DMS79 (cell line): Measurements from ENCODE around the gene SLC1A7.
"Not testable (repeated sequence)": the region's sequence is repeated elsewhere in the genome, so short reads cannot be mapped to it uniquely, and the experiment has no call there.

ENCODE experiments used
- DNase-seq: peaks from one replicate; lab custom pipeline; 2025; lab: John Stamatoyannopoulos, UW

SLC1A7 gene

DNA sequence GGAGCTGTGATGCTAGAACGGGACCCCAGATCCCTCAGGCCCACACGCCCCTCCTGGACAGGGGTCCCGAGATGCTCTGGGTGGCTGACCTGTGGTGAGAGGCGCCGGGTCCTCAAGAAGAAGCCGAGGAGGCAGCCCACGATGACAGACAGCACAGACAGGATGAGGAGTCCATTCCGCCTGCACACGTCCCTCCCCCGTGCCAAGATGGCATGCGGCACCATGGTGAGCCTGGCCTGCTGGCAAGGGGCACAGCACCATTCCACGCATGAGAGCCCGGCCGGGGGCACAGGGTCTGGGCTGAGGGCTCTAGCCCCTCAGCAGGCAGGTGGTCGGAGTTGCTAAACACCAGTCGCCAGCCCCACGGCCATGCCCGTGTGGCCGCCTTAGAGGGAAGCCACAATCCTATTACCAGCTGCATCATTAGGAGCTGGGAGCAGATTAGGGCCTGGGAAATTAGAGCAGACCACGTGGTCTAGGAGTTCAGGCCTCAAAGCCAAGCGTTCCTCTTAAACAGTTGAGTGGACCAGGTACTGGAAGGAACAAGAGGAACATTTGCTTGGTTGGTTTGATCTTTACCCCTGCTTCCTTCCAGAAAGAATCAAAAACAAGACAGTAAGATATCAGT lies at the start of gene SLC1A7:
TSS of gene SLC1A7 (minus strand) at position 413 of the 628 bp plus-strand sequence. CDS start at position 224, 189 bp downstream.
- DNase-seq = no peak

DNA sequence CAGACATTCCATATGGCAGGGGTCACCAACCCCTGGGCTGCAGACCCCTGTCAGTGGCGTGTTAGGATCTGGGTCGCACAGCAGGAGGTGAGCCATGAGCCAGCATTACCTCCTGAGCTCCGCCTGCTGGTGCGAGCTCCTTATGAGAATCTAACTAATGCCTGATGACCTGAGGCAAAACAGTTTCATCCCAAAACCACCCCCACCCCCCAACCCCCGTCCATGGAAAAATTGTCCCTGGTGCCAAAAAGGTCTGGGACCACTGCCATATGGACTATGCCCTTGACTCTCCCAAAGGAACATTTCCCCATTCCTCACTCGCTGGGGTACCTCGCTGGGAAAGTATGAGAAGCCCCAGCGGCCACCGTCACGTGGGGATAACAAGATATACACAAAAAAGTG lies 47.8 kb upstream of the SLC1A7 start:
- DNase-seq = no peak

DNA sequence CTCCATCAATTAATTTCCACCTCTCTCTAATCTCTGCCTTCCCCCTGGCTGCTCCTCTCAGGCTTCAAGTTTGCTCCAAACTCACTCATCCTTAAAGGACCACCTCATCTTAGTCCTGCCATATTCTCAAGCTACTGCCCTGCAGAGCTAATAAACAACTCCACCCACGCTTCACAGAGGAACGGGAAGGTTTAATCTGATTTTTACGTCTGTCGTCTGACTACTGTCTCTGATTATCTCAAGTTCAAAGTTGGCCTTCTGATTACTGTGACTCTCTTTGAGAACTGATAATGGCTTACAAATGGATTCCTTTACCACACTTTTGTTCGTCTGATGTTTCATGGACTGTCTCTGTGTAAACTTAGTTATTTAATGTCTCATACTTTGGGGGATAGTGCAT lies 46.6 kb upstream of the SLC1A7 start:
- DNase-seq = no peak

DNA sequence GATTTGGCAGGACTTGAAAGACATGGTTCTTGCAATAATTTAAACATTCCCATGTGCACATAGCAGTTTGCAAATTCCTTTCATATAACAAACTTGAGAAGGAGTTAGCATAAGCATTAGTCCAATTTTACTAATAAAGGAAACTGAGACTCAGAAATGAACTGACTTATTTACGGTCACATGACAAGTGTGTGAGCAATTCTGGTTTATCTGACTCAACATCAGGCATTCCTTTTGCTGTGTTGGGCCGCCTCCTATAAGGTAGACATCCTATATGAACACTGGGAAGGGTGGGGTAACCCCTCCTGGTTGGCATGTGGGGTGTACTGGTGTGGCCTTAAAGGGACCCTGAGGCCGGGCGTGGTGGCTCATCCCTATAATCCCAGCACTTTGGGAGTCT lies 45.7 kb upstream of the SLC1A7 start:
- no peak for DNase-seq

DNA sequence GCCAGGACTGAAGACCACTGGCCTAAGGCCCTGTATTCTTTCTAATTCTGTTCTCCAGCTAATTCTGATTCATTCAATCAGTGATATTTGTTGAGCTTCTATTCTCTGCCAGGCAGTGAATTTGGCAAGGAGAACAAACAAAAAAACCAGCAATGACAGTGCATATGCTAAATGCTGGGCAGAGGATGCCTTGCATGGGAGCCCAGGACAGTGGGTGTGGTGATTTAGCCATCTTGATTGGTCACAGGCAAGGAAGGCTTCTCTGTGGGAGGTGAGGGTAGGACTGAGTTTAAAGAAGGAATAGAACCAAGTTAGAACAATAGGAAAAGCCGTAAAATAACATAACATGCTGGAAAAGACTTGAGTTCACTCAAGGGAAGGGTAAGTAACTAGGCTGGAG lies 45.0 kb upstream of the SLC1A7 start:
- DNase-seq = no peak

DNA sequence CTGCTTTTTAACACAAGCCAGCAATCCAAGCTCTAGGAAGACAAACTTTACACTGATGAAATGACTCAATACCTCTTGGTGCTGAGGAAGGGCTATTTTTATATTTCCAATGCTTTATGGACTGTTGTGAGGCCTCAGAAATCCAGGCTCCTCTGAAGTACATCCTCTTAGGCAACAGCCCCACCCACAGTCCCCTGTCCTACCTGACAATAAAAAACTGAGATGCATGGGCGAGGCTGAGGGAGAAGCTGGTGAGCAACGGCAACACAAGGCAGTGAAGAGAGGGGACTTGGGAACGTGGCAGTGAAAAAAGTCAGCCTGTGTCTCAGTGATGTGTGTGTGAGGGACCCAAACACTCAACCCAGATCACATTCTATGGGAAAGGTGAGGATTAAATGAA lies 44.1 kb upstream of the SLC1A7 start:
- DNase-seq = no peak

DNA sequence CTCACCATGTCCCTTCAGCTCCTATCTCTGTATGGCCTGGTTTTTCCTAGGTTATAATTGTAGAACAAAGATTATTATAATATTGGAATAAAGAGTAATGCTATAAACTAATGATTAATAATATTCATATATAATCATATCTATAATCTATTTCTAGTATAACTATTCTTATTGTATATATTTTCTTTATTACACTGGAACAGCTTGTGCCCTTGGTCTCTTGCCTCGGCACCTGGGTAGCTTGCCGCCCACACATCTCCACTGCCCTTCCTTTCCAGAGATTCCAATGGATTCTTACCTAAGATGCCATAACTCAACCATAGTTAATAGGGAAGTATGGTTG lies 43.5 kb upstream of the SLC1A7 start:
- DNase-seq = not testable (repeated sequence)

DNA sequence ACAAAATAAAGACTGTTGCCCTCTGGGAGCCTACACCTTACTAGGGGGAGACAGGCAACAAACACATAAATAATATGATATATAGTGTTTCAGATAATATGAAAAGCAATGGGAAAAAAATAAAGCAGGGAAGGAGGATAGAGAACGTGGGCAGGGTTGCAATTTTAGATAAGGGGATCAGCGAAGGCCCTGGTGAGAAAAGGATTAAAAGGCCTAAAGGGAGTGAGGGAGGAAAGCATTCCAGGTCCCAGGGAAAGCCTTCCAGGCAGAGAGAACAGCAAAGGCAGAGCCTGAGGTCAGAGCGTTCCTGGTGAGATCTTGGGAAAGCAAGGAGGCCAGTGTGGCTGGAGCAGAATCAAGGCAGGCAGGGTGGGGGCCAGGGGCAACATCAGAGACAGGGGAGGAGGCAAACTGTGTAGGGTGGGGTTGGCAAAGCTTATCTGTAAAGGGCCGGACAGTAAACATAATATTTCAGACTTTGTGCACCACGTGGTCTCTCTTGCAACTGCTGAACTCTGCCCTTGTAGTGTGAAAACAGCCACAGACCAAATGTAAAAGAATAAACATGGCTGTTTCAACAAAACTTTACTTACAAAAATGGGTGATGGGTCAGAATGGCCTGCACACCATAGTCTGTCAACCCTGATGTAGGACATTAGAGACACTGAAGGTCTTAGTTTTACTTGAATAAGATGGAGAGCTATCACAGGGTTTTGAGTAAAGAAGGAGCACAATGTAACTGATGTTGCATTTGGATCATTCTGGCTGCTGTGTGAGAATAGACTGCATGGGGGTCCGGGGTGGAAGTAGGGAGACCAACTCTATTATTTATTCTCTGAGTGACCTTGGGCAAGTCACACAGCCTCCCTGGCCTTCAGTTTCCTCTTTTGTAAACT lies 40.9 kb upstream of the SLC1A7 start:
- no peak for DNase-seq

DNA sequence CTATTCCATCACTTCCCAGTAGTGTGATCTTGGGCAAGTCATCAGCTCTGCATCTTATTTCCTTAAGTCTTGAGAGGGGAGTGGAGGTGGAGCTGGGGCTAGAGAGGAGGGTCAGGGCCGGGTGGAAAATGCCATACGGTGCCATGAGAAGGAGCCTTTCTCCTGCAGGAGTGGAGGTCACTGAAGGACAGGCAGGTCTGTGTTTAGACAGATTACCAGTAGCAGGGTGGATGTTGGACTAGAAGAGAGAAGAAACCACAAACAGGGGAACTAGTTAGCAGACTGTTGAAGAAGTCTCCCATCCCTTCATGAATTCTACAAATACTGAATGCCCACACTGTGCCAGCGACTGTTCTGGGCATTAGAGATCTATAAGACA lies 40.3 kb upstream of the SLC1A7 start:
- DNase-seq = no peak

DNA sequence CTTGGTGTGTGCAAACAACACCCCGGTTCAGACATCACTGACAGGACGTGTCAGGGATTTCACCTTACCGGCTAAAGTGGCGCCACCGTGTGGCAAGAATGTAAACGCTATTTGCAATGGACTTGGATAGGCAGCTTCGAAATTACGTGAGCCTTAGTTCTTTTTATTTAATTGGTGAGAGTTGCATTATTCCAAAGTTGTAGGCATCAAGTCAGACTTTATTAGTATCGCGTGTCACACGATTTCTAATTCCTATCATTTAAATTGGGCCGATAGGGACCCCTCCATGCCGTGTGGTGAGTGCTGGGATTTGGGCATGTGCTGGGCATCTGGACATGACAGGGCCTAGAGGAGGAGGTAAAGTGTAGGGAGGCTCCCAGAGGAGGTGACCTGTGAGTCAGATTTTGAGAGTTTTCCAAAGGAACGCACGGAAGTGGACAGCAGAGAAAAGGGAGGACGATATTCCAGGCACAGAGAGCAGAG lies 39.7 kb upstream of the SLC1A7 start:
- DNase-seq = peak; percentile 16

DNA sequence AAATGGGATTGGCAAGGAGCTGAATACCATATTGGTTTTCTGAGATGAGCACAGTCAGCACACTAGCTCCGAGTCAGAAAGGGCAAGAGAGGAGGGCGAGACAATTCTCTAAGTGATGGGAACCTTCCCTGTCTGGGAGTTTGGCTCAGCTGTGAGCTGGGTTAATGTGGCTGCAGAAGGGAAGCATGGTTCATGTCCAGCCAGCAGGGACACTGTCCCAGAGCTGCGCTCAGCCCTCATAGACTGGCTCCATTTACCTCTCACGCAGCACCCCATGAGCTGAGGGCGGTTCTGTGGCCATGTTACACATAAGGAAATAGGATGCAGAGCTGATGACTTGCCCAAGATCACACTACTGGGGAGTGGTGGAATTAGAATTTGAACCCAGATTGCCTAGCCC lies 38.5 kb upstream of the SLC1A7 start:
- no peak for DNase-seq

DNA sequence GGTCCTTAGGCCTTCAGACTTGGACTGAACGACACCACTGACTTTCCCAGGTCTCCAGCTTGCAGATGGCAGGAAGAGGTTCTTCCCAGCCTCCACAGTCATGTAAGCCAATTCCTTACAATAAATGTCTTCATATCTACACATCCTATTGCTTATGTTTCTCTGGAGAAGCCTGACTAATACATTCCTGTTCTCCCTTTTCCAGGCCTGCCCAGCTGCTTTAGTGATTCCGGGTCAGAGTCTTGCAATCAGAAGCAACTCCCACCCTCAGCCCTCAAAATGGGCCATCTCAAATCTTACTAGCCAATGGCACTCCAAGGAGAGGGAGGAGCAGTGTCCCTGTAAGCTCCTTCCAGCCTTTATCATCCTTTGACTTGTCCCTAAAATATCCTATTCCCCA lies 37.8 kb upstream of the SLC1A7 start:
- no peak for DNase-seq

DNA sequence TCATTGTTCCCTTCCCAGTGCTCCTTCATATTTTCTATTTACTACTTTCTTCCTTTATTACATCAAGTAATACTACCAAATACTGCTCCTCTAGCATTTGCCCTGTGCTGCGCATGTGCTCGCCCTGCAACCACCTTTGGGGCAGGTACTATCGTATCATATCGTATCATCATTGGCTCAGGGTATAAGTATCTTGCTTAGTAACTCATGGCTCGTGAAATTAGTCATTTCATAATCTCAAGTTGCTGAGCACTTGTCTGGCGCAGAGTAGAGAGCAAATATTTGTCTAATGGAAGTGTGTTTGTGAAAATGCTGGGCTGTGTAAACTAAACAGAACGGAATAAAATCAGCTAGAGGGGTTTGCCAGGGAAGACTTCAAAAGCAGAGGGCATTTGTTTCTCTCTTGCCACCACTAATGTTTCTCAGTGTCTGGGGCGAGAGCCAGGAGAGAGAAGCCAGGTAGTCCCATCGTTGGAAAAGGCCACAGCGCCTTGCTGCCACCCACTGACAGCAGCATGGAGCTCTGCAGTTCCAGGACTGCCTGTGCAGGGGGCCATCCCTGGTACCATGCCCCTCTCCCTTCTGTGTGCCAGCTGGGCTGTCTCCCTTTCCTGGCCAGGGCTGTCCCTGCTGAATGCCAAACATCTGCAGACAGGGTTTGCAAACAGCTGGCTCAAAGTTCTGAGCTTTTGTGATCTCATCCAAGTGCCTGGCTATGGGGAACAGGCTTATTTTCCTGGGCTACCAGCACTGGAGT lies 34.2 kb upstream of the SLC1A7 start:
- DNase-seq = peak; percentile 85

DNA sequence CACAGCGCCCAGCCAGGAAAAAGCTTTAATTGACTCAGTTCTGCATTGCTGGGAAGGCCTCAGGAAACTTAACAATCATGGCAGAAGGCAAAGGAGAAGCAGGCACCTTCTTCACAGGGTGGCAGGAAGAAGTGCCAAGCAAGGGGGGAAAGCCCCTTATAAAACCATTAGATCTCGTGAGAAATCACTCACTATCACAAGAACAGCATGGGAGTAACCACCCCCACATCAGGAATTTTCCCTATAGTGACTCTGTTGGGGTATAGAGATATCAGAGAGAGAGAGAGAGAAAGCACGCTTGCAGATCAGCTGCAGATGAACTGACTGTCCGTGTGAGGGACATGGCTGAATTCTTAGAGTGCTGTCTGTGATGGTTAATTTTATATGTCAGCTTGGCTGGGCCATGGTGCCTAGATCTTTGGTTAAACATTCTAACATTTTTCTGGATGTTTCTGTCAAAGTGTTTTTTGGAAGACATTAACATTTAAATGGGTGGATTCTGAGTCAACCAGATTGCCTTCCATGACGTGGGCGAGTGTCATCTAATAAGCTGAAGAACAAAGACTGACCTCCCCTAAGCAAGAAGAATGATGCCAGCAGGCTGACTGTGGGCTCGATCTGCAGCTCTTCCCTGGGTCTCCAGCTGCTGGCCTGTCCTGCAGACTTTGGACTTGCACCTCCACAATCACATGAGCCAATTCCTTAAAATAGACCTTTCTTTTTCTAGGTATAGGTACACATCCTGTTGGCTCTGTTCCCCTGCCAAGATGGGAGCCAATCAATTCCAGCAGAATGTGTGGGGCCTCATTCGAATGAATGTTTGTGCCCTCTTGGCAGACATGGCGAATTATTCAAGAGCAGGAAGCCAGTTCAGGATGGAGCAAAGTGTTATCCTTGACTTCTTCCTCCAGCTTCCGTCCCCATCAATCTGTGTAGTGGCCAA lies 32.8 kb upstream of the SLC1A7 start:
- DNase-seq = no peak

DNA sequence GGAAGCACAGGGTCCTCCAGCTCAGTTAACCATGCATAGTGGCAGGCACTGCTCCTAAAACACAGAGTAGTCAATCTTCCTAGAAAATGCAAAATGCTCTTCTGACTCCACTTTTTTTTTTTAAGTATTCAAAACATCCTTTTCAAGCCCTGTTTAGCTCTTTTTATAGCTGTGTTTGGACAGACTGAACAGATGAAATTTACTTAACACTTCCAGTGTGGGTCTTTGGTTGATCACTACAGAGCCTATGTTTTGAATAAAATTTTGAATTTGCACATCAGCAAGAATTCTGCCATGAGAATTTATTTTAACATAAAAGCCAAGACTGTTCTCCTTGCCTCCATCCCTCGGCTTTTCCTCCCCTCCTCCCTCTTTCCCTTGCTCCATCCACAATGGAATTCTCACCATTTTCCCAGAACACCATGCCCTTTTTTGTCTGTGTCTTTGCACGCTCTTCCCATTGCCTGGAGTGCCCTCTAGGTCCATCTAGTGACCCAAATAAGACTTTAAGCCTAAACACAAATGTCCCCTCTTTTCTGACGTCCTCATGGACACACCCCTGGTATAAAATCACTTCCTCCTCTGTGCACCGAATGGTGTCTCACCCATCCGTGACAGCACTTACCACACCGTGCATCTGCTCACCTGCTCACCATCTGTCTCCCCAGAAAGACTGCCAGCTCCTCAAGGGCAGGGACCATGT lies 30.1 kb upstream of the SLC1A7 start:
- DNase-seq = peak; percentile 39

DNA sequence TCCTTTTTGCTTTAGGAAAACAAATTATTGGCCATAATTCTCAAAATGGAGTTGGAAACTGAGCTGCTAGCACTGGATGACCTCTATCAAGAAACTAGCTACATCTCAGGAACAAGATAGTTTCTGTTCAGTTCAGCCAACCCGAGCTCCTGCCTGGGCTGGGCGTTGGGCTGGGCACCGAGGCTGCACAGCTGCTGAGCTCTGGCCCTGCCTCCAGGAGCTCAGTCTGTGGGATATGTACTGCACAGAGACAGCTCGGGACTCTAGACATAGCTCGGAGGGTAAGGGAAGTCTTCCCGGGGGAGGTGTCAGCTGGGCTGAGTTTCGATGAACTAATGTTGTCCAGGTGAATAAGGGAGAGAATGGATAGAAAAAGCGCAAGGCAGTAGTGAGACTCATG lies 24.5 kb upstream of the SLC1A7 start:
- DNase-seq = no peak

DNA sequence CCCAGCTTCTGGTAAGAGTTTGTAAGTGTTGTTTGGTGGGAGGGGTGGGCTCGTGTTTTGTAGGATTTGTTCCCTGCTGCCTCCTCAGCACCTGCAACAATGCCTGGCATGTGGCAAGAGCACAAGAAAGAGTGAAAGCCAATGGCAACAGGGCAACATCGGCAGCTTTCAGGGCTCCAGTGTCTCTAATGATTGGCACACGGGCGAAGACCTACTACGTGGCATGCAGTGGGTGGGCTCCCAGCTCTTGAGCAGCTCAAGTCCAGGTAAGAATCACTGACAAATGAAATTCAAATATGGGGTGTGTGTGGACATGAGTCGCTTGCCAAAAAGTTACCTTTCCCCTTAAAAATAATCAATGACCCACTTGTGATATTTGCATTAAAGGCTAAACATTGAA lies 23.9 kb upstream of the SLC1A7 start:
- DNase-seq = no peak

DNA sequence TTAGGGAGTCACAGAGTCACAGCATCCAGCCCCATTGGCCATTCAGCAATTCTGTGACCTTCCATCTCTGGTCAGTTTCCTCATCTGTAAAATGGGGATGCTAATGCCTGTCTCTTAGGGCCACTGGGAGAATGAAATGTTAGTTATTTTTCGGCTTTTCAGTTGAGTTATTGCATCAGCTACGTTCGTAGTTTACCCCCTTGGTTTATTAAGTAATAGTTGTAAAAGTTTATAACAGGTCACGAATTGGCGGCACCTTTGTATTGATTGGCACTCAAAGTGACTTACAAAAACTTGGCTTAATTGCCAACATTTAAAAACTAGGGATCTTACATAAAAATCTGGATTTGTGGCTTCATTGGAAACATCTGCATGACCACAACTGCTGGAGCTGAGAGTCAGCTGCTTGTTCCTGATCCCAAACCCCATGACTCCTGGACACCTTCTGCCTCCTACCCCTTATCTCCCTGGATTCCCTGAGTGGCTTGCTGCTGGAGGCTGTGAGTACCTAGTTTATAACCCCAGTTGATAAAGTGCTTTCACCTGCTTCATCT lies 23.0 kb upstream of the SLC1A7 start:
- DNase-seq = no peak

DNA sequence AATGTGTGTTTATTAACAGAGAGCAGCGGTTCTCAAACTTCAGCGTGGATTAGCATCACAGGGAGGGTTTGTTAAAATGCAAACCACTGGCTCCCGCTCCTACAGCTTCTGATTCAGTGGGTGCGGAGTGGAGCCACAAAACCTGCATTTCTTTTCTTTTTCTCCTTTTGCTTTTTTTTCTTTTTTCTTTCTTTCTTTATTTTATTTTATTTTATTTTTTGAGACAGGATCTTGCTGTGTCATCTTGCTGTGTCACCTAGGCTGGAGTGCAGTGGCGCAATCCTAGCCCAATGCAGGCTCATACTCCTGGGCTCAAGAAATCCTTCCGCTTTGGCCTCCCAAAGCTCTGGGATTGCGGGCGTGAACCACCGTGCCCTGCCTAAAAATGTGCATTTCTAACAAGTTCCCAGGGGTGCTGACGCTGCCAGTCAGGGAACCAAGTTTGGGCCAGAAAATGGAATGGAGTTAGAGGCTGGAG lies 20.9 kb upstream of the SLC1A7 start:
- DNase-seq = no peak

DNA sequence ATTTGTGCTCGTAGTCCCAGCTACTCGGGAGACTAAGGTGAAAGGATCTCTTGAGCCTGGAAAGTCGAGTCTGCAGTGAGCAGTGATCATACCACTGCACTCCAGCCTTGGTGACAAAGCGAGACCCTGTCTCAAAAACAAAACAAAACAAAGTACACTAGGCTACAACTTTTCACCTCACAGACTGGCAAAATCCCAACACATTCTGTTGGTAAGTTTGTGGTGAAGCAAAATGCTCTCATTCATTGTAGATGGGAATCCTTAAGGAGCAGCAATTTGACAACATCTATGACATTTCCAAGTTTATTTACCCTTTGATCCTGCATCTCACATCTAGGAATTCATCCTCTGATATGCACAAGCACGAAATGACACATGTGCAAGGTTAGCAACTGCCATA lies 20.2 kb upstream of the SLC1A7 start:
- DNase-seq = no peak

DNA sequence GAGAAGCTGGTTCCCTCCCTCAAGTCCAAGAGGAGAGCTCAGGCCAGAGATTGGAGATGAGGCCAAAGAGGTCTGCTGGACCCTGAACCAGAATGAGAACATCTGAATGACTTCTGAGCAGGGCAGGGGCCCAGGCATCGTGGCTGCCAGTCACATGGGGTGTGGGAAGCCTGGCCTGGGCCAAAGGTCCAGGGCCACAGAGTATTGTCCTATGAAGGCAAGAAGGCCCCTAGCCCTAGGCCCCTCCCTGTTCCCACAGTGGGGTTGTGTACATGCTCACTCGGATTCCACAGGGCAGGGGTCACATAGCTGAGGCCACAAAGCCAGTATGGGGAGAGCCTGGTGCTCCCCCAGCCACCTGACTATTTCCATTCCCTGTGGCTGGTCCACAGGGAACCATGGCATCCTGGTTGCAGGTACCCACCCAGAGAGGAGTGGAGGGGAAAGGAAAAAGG lies 18.5 kb upstream of the SLC1A7 start:
- DNase-seq = no peak
